WTC11 (cell line): ENCODE results near the gene PRR19. TPM values are rescaled to one million over a fixed set of nuclear protein-coding genes. Genes with fewer than 3 reads are reported as not detected.
A peak's percentile ranks its signal among the peaks of the same experiment; 100 is the strongest.
"Not testable (repeated sequence)": the region's sequence is repeated elsewhere in the genome, so short reads cannot be mapped to it uniquely, and the experiment has no call there.

Experiments
- ATAC-seq: fragments of 200-7000 bp; cut with Tn5 transposase; 2 replicates; pipeline ENCODE4 v1.10.0; 2021; ENCODE audit warnings: mild to moderate bottlenecking, moderate library complexity
- CTCF ChIA-PET: fragments of 300-600 bp; sonication (Branson Sonifier 250); formaldehyde crosslinking; loops from one replicate; lab custom pipeline; 2021; ENCODE audit warnings: antibody characterized with exemption; lab: Charles Lee
- POLR2A ChIA-PET: fragments of 350-600 bp; sonication (Branson Sonifier 250); formaldehyde crosslinking; loops from one replicate; lab custom pipeline; 2021; ENCODE audit warnings: antibody characterized with exemption; lab: Charles Lee
- DNase-seq: peaks from one replicate; pipeline ENCODE4 v3.0.0; 2021; ENCODE audit warnings: low spot score
- H3K27ac Mint-ChIP-seq: 2 replicates; pipeline ENCODE4 v1.8.0; 2021; ENCODE audit warnings: mixed read lengths
- H3K27me3 Mint-ChIP-seq: 2 replicates; pipeline ENCODE4 v1.8.0; 2021; ENCODE audit warnings: low read depth, mild to moderate bottlenecking, moderate library complexity, mixed read lengths
- H3K36me3 Mint-ChIP-seq: 2 replicates; pipeline ENCODE4 v1.8.0; 2021; ENCODE audit warnings: mixed read lengths
- H3K4me1 Mint-ChIP-seq: 2 replicates; pipeline ENCODE4 v1.8.0; 2022; ENCODE audit warnings: mixed read lengths
- H3K4me3 Mint-ChIP-seq: 2 replicates; pipeline ENCODE4 v1.8.0; 2021; ENCODE audit warnings: mild to moderate bottlenecking, moderate library complexity, mixed read lengths
- H3K9me3 Mint-ChIP-seq: 2 replicates; pipeline ENCODE4 v1.8.0; 2021; ENCODE audit warnings: mixed read lengths
- ATF1 ChIP-seq: sonication (generic); formaldehyde crosslinking; IDR thresholded peaks from 2 replicates; pipeline ENCODE4 v1.8.1; 2023; ENCODE audit warnings: mild to moderate bottlenecking, moderate library complexity, missing genetic modification reagents
- ATF3 ChIP-seq: sonication (generic); formaldehyde crosslinking; conservative IDR thresholded peaks from 2 replicates; pipeline ENCODE4 v1.8.1; 2022; ENCODE audit warnings: mild to moderate bottlenecking, missing genetic modification reagents
- CTCF ChIP-seq: fragments of 200-600 bp; IDR thresholded peaks from 2 replicates; pipeline ENCODE4 v1.8.0; 2022; ENCODE audit warnings: antibody characterized with exemption
- EMX1 ChIP-seq: fragments of 250-450 bp; sonication (Bioruptor Pico); IDR thresholded peaks from 2 replicates; pipeline ENCODE4 v1.8.0; 2021; ENCODE audit warnings: mild to moderate bottlenecking
- FOXP1 ChIP-seq: sonication (generic); formaldehyde crosslinking; IDR thresholded peaks from 2 replicates; pipeline ENCODE4 v1.8.0; 2022; ENCODE audit warnings: missing genetic modification reagents, mild to moderate bottlenecking, moderate library complexity, borderline replicate concordance
- MLX ChIP-seq: sonication (generic); formaldehyde crosslinking; IDR thresholded peaks from 2 replicates; pipeline ENCODE4 v1.8.1; 2023; ENCODE audit warnings: mild to moderate bottlenecking, missing genetic modification reagents, moderate library complexity
- NFE2L1 ChIP-seq: sonication (generic); formaldehyde crosslinking; IDR thresholded peaks from 2 replicates; pipeline ENCODE4 v1.8.1; 2023; ENCODE audit warnings: missing genetic modification reagents
- NFYB ChIP-seq: sonication (generic); formaldehyde crosslinking; conservative IDR thresholded peaks from 2 replicates; pipeline ENCODE4 v1.8.0; 2022; ENCODE audit warnings: low read depth, missing genetic modification reagents
- NR3C1 ChIP-seq: sonication (generic); formaldehyde crosslinking; conservative IDR thresholded peaks from 2 replicates; pipeline ENCODE4 v1.8.1; 2023; ENCODE audit warnings: low read depth, mild to moderate bottlenecking, missing genetic modification reagents
- SMAD3 ChIP-seq: sonication (generic); formaldehyde crosslinking; IDR thresholded peaks from 2 replicates; pipeline ENCODE4 v1.8.0; 2022; ENCODE audit warnings: missing genetic modification reagents, mild to moderate bottlenecking, borderline replicate concordance
- SOX15 ChIP-seq: fragments of 250-450 bp; sonication (Bioruptor Pico); IDR thresholded peaks from 2 replicates; pipeline ENCODE4 v1.9.0; 2021; ENCODE audit warnings: mild to moderate bottlenecking
- TCF7 ChIP-seq: sonication (generic); formaldehyde crosslinking; IDR thresholded peaks from 2 replicates; pipeline ENCODE4 v1.8.0; 2022; ENCODE audit warnings: mild to moderate bottlenecking, low read depth, missing genetic modification reagents, moderate library complexity
- USF1 ChIP-seq: sonication (generic); formaldehyde crosslinking; IDR thresholded peaks from 2 replicates; pipeline ENCODE4 v1.8.0; 2022; ENCODE audit warnings: mild to moderate bottlenecking, missing genetic modification reagents
- USF2 ChIP-seq: sonication (generic); formaldehyde crosslinking; IDR thresholded peaks from 2 replicates; pipeline ENCODE4 v1.8.1; 2023; ENCODE audit warnings: mild to moderate bottlenecking, missing genetic modification reagents, moderate library complexity
- ZMAT4 ChIP-seq: fragments of 250-450 bp; sonication (Bioruptor Pico); IDR thresholded peaks from 2 replicates; pipeline ENCODE4 v1.9.0; 2021; ENCODE audit warnings: mild to moderate bottlenecking
- ZNF121 ChIP-seq: sonication (generic); formaldehyde crosslinking; IDR thresholded peaks from 2 replicates; pipeline ENCODE4 v1.8.0; 2023; ENCODE audit warnings: missing genetic modification reagents
- ZNF232 ChIP-seq: sonication (generic); formaldehyde crosslinking; IDR thresholded peaks from 2 replicates; pipeline ENCODE4 v1.8.0; 2022; ENCODE audit warnings: mild to moderate bottlenecking, missing genetic modification reagents
- ZNF281 ChIP-seq: sonication (generic); formaldehyde crosslinking; IDR thresholded peaks from 2 replicates; pipeline ENCODE4 v1.8.0; 2023; ENCODE audit warnings: mild to moderate bottlenecking, missing genetic modification reagents
- ZNF532 ChIP-seq: fragments of 250-450 bp; sonication (Bioruptor Pico); IDR thresholded peaks from 2 replicates; pipeline ENCODE4 v1.9.0; 2021; ENCODE audit warnings: mild to moderate bottlenecking, borderline replicate concordance
- total RNA-seq: library from RNA; stranded (reverse); gene quantifications from 3 replicates; pipeline ENCODE4 v1.2.3, GENCODE V29; 2021

The PRR19 gene
- total RNA-seq, 1 experiment from 2014 or later, result 3.7 TPM

GRCh38 chr19:42257842-42258241 lies 44.1 kb upstream of the PRR19 start:
- POLR2A ChIA-PET, result interaction anchor here (0.7 kb wide), 1 partner anchor 44 kb away, joined by 7 read pairs; the partner anchor contains the start of gene PAFAH1B3
- H3K27me3 Mint-ChIP-seq, result peaks cover 38% of the 10 kb centered on the region
- not testable (repeated sequence) for H3K4me3 Mint-ChIP-seq, H3K9me3 Mint-ChIP-seq, H3K36me3 Mint-ChIP-seq, DNase-seq, H3K27ac Mint-ChIP-seq, ATAC-seq
- peaks cover 10% of the 10 kb centered on the region for H3K4me1 Mint-ChIP-seq
- CTCF ChIA-PET, result interaction anchor here (0.6 to 3.0 kb wide), 9 partner anchors 15 to 149 kb away, joined by 3 to 15 read pairs (median 4); partner anchors contain the start of gene GSK3A
- TF ChIP-seq ZNF121 (CRISPR knock-in tag), result peak; percentile 72

GRCh38 chr19:42261763-42262162 lies 40.2 kb upstream of the PRR19 start:
- CTCF ChIA-PET, result interaction anchor here (1.5 kb wide), 1 partner anchor 18 kb away, joined by 4 read pairs; no protein-coding TSS in a partner anchor
- POLR2A ChIA-PET, result no interaction called here
- no peak overlapping the region for H3K4me3 Mint-ChIP-seq

More at GRCh38 chr19:42261763-42262162, 40.2 kb upstream of the PRR19 start:
- Mint-ChIP-seq H3K27ac (no peak overlapping the region), H3K27me3 (peaks cover 44% of the 10 kb centered on the region), H3K9me3 (no peaks in the 10 kb centered on the region), H3K4me1 (peaks cover 1% of the 10 kb centered on the region), H3K36me3 (no peaks in the 10 kb centered on the region)
- no peak for DNase-seq
- no peak for ATAC-seq
- TF ChIP-seq ZMAT4 (no peak), ZNF281 (CRISPR knock-in tag) (no peak), CTCF (no peak), TCF7 (CRISPR knock-in tag) (no peak), ATF3 (CRISPR knock-in tag) (no peak), NR3C1 (CRISPR knock-in tag) (no peak), EMX1 (no peak), NFE2L1 (CRISPR knock-in tag) (no peak), ZNF532 (CRISPR knock-in tag) (no peak), ATF1 (CRISPR knock-in tag) (no peak), FOXP1 (CRISPR knock-in tag) (no peak), MLX (CRISPR knock-in tag) (no peak), USF1 (no peak), USF2 (CRISPR knock-in tag) (no peak), NFYB (CRISPR knock-in tag) (no peak), SOX15 (CRISPR knock-in tag) (no peak), SMAD3 (CRISPR knock-in tag) (no peak), ZNF232 (no peak)
